ENCODE measurements around the gene STRA6. TPM values are rescaled to one million over a fixed set of nuclear protein-coding genes. Genes with fewer than 3 reads are reported as not detected.

The STRA6 gene
- total RNA-seq, 1 experiment from 2014 or later: 0.84 TPM

- TF ChIP-seq CTCF (conservative IDR thresholded peaks at IDR 0.05; ENCODE audit: low read depth, low read length) (no peak), EZH2 (IDR thresholded peaks at IDR 0.05; ENCODE audit: borderline replicate concordance, low read depth, low read length, poor library complexity, severe bottlenecking) (no peak)
- Histone ChIP-seq H3K27me3 (replicated peaks; ENCODE audit: insufficient read depth, low read depth, low read length, poor library complexity) (no peaks in the 10 kb centered on the region), H3K9me3 (ENCODE audit: low read depth, low read length, poor library complexity, severe bottlenecking) (no peaks in the 10 kb centered on the region), H3K27ac (ENCODE audit: low read depth, low read length, poor library complexity, severe bottlenecking) (no peak overlapping the region), H3K4me3 (ENCODE audit: low read depth, low read length, poor library complexity, severe bottlenecking) (no peak overlapping the region), H3K36me3 (ENCODE audit: insufficient read depth, low read length, poor library complexity, severe bottlenecking) (no peaks in the 10 kb centered on the region), H3K4me1 (ENCODE audit: insufficient read depth, low read length, poor library complexity, severe bottlenecking) (peaks cover 31% of the 10 kb centered on the region)
- DNase-seq (ENCODE audit: low spot score): peak; percentile 90
- intact Hi-C loops (cut with micrococcal nuclease; ENCODE audit: unreplicated experiment): no loop called here
- BruUV-seq (replicated peaks): no TSS peak
- POLR2A ChIA-PET (ENCODE audit: low non-redundant PET): no interaction called here
- CTCF ChIA-PET: interaction anchor here (1.0 kb wide), 1 partner anchor 73 kb away, joined by 3 read pairs; no protein-coding TSS in a partner anchor
These were observed 6.4 kb downstream of the STRA6 start for GRCh38 chr15:74196175-74196574.

GRCh38 chr15:74194572-74195559 is 7.7 kb downstream of the STRA6 start:
- Histone ChIP-seq H3K4me3 (ENCODE audit: low read depth, low read length, poor library complexity, severe bottlenecking) (no peak overlapping the region), H3K9me3 (ENCODE audit: low read depth, low read length, poor library complexity, severe bottlenecking) (no peaks in the 10 kb centered on the region), H3K36me3 (ENCODE audit: insufficient read depth, low read length, poor library complexity, severe bottlenecking) (no peaks in the 10 kb centered on the region), H3K4me1 (ENCODE audit: insufficient read depth, low read length, poor library complexity, severe bottlenecking) (peaks cover 21% of the 10 kb centered on the region), H3K27me3 (replicated peaks; ENCODE audit: insufficient read depth, low read depth, low read length, poor library complexity) (no peaks in the 10 kb centered on the region), H3K27ac (ENCODE audit: low read depth, low read length, poor library complexity, severe bottlenecking) (no peak overlapping the region)
- TF ChIP-seq EZH2 (IDR thresholded peaks at IDR 0.05; ENCODE audit: borderline replicate concordance, low read depth, low read length, poor library complexity, severe bottlenecking) (no peak), CTCF (conservative IDR thresholded peaks at IDR 0.05; ENCODE audit: low read depth, low read length) (no peak)
- CTCF ChIA-PET: no interaction called here
- DNase-seq (ENCODE audit: low spot score): no peak
- BruUV-seq (replicated peaks): no TSS peak
- intact Hi-C loops (cut with micrococcal nuclease; ENCODE audit: unreplicated experiment): no loop called here
- POLR2A ChIA-PET (ENCODE audit: low non-redundant PET): no interaction called here

- no peak for TF ChIP-seq CTCF (conservative IDR thresholded peaks at IDR 0.05; ENCODE audit: low read depth, low read length)
- no peak for TF ChIP-seq EZH2 (IDR thresholded peaks at IDR 0.05; ENCODE audit: borderline replicate concordance, low read depth, low read length, poor library complexity, severe bottlenecking)
- CTCF ChIA-PET: no interaction called here
- Histone ChIP-seq H3K36me3 (ENCODE audit: insufficient read depth, low read length, poor library complexity, severe bottlenecking) (no peaks in the 10 kb centered on the region), H3K27me3 (replicated peaks; ENCODE audit: insufficient read depth, low read depth, low read length, poor library complexity) (no peaks in the 10 kb centered on the region), H3K4me1 (ENCODE audit: insufficient read depth, low read length, poor library complexity, severe bottlenecking) (peaks cover 21% of the 10 kb centered on the region), H3K27ac (ENCODE audit: low read depth, low read length, poor library complexity, severe bottlenecking) (peak overlapping the region; percentile 24), H3K9me3 (ENCODE audit: low read depth, low read length, poor library complexity, severe bottlenecking) (no peaks in the 10 kb centered on the region), H3K4me3 (ENCODE audit: low read depth, low read length, poor library complexity, severe bottlenecking) (no peak overlapping the region)
- DNase-seq (ENCODE audit: low spot score): no peak
- intact Hi-C loops (cut with micrococcal nuclease; ENCODE audit: unreplicated experiment): no loop called here
- POLR2A ChIA-PET (ENCODE audit: low non-redundant PET): no interaction called here
- no TSS peak for BruUV-seq (replicated peaks)
These were observed 8.7 kb downstream of the STRA6 start for GRCh38 chr15:74193905-74194304.
